GM19239 (cell line): ENCODE results near the gene IL4I1.

Source experiments
- DNase-seq: peaks from one replicate; pipeline ENCODE4 v3.0.0; 2011; ENCODE audit warnings: low spot score; ENCODE audit not compliant: insufficient read length
- FAIRE-seq: peaks from 2 replicates; lab custom pipeline; 2011; peaks lifted over from hg19 to GRCh38; lab: Jason Lieb, UNC

IL4I1 gene

GRCh38 chr19:49840321-49840720 is 56.4 kb downstream of the IL4I1 start:
- FAIRE-seq, result no peak
- DNase-seq, result no peak

- FAIRE-seq (no peak), DNase-seq (no peak)
Observed at GRCh38 chr19:49839713-49840112, 57.0 kb downstream of the IL4I1 start.
